ENCODE results near the gene SPNS1. TPM values are rescaled to one million over a fixed set of nuclear protein-coding genes. Genes with fewer than 3 reads are reported as not detected.

SPNS1 gene
- total and polyA plus RNA-seq, 2 of the 8 experiments (the other 6 are each of a cell fraction or from before 2014, with no cell fraction given), result 48.8 to 66.9 TPM

DNA sequence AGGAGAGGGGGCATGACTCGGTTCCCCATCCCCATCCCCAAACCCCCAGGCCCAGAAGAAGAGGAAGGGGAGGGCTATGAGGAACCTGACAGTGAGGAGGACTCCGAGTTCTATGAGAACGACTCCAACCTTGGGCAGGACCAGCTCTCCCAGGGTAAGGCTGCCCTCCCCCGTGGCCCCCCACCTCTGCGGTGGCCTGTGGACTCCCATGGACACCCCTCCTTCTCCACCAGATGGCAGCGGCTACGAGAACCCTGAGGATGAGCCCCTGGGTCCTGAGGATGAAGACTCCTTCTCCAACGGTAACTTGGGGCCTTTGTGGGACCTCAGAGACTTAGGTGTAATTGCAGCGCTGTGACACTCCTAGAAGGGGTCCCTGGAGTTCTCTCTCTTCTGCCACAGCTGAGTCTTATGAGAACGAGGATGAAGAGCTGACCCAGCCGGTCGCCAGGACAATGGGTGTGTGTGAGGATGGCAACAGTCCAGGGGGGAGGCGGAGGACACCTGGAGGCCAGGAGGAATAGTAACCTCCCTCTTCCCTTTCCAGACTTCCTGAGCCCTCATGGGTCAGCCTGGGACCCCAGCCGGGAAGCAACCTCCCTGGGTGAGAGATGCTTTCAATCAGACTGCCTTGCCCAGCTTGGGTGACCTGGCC is 37.2 kb upstream of the SPNS1 start (continued):
- TF ChIP-seq, protein P1, sequence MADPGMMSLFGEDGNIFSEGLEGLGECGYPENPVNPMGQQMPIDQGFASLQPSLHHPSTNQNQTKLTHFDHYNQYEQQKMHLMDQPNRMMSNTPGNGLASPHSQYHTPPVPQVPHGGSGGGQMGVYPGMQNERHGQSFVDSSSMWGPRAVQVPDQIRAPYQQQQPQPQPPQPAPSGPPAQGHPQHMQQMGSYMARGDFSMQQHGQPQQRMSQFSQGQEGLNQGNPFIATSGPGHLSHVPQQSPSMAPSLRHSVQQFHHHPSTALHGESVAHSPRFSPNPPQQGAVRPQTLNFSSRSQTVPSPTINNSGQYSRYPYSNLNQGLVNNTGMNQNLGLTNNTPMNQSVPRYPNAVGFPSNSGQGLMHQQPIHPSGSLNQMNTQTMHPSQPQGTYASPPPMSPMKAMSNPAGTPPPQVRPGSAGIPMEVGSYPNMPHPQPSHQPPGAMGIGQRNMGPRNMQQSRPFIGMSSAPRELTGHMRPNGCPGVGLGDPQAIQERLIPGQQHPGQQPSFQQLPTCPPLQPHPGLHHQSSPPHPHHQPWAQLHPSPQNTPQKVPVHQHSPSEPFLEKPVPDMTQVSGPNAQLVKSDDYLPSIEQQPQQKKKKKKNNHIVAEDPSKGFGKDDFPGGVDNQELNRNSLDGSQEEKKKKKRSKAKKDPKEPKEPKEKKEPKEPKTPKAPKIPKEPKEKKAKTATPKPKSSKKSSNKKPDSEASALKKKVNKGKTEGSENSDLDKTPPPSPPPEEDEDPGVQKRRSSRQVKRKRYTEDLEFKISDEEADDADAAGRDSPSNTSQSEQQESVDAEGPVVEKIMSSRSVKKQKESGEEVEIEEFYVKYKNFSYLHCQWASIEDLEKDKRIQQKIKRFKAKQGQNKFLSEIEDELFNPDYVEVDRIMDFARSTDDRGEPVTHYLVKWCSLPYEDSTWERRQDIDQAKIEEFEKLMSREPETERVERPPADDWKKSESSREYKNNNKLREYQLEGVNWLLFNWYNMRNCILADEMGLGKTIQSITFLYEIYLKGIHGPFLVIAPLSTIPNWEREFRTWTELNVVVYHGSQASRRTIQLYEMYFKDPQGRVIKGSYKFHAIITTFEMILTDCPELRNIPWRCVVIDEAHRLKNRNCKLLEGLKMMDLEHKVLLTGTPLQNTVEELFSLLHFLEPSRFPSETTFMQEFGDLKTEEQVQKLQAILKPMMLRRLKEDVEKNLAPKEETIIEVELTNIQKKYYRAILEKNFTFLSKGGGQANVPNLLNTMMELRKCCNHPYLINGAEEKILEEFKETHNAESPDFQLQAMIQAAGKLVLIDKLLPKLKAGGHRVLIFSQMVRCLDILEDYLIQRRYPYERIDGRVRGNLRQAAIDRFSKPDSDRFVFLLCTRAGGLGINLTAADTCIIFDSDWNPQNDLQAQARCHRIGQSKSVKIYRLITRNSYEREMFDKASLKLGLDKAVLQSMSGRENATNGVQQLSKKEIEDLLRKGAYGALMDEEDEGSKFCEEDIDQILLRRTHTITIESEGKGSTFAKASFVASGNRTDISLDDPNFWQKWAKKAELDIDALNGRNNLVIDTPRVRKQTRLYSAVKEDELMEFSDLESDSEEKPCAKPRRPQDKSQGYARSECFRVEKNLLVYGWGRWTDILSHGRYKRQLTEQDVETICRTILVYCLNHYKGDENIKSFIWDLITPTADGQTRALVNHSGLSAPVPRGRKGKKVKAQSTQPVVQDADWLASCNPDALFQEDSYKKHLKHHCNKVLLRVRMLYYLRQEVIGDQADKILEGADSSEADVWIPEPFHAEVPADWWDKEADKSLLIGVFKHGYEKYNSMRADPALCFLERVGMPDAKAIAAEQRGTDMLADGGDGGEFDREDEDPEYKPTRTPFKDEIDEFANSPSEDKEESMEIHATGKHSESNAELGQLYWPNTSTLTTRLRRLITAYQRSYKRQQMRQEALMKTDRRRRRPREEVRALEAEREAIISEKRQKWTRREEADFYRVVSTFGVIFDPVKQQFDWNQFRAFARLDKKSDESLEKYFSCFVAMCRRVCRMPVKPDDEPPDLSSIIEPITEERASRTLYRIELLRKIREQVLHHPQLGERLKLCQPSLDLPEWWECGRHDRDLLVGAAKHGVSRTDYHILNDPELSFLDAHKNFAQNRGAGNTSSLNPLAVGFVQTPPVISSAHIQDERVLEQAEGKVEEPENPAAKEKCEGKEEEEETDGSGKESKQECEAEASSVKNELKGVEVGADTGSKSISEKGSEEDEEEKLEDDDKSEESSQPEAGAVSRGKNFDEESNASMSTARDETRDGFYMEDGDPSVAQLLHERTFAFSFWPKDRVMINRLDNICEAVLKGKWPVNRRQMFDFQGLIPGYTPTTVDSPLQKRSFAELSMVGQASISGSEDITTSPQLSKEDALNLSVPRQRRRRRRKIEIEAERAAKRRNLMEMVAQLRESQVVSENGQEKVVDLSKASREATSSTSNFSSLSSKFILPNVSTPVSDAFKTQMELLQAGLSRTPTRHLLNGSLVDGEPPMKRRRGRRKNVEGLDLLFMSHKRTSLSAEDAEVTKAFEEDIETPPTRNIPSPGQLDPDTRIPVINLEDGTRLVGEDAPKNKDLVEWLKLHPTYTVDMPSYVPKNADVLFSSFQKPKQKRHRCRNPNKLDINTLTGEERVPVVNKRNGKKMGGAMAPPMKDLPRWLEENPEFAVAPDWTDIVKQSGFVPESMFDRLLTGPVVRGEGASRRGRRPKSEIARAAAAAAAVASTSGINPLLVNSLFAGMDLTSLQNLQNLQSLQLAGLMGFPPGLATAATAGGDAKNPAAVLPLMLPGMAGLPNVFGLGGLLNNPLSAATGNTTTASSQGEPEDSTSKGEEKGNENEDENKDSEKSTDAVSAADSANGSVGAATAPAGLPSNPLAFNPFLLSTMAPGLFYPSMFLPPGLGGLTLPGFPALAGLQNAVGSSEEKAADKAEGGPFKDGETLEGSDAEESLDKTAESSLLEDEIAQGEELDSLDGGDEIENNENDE (IDR thresholded peaks at IDR 0.05; ENCODE audit: insufficient replicate concordance, low read length), result no peak
- TF ChIP-seq SUZ12 (IDR thresholded peaks at IDR 0.05; ENCODE audit: low read length) (no peak), CTCF (IDR thresholded peaks at IDR 0.05; ENCODE audit: control extremely low read depth in 1 of 3, insufficient read depth in 1 of 3, low read depth in 1 of 3, low read length in 3 of 3) (peak in 1 of 3 experiments; percentile 0; a peak in 1 of 4 replicates), SIRT6 (IDR thresholded peaks at IDR 0.05; ENCODE audit: low read length) (no peak), RFX5 (IDR thresholded peaks at IDR 0.05; ENCODE audit: borderline replicate concordance, low read depth, low read length) (no peak)

Measured in H1 (cell line).